H4 (cell line): ENCODE results near the gene TSG101. TPM values are rescaled to one million over a fixed set of nuclear protein-coding genes. Genes with fewer than 3 reads are reported as not detected.

Source experiments
- DNase-seq: peaks from one replicate; pipeline ENCODE4 v3.0.0-alpha.2; 2015; ENCODE audit warnings: low spot score
- total RNA-seq: library from RNA; depleted of rRNA; stranded (reverse); fragments of >200 nt; shearing (Covaris generic); gene quantifications from 2 replicates; pipeline ENCODE4 v1.2.3, GENCODE V29; 2014

TSG101 gene
- total RNA-seq, 1 experiment from 2014 or later: 144 TPM

DNA sequence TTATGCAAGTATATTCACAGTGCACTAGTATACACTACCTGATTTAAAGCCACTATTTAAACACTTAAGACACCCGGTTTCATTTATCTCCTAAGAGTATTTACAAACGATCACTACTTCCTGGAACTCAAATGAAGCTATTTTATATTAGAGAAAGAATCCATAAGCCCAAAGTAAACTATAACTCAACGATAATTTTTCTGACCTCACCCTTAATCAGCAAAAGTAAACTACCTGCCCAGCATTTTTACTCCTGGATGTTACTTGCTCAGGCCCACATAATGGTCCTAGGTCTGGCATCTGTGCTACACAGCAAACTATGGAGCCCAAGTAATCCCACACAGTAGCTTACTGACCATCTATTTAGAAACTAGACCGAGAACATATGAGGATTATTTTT, 33.4 kb downstream of the TSG101 start:
- no peak for DNase-seq

DNA sequence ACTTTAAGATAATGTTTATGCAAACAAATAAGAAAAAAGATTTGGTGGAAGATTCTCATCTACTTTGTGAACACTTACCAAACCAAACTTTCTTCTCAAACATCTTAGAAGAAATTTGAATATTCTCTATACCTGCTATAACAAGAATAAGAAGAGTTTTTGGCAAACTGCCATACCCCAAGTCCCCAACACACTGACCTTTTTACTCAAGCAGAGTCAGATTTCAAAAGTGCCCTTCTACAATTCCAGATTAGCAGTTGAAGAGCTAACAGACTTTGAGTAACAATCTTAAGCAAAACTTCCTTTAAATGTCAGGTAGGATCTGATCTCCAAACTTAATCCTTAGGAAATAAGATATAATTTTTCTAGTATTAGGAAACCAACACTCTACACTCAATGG, 33.9 kb downstream of the TSG101 start:
- DNase-seq: no peak

DNA sequence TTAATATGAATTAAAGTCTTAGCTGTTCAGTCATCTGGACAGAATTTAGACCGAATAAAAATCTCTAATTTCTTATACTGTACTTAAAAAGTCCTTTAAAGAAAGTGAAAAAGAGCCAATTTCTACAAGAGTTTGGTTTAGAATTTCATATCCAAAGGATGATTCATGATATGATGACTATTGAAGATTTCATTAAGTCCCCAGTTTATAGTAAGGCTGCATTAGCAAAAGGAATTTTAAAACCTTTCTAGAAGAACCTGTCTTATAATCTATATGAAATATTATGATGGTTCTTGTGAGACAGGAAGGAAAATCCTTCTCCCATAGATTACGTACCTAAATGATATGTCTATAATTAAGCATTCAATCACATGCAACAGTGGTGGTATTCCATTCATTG, 34.8 kb downstream of the TSG101 start:
- no peak for DNase-seq

DNA sequence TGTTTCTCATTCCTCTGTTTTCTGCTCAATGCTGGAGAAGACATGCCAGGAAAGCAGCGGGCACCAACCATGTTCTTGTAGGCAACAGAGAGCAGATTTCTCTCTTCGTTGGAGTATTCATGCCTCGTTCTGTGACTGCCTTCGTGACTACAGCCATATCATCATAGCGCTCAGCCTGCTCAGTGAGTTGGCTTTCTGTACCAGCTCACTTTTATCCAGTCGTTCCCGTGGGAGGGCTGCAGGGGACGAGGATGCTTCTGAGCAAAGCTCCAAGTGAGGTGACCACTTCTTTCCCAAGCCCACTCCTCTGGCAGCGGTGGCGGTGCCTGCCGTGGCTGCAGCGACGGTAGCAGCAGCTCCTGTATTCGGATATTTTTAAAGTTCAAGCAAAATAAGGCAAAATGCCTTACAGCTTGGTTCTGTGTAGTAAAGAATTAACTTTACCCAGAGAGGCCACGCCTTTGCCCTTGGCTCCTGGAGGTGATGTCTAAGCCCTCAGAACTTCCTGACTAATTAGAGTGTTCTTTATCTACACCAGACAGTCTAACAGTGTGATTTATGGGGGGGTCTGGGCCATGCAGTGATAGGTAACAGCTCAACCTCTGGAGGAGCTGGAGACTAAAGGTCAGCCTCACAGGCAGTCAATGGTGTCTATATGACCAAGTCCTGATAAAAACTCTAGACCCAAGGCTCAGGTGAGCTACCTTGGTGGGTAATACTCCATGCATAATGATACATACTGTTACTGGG, 35.8 kb downstream of the TSG101 start:
- DNase-seq: no peak

DNA sequence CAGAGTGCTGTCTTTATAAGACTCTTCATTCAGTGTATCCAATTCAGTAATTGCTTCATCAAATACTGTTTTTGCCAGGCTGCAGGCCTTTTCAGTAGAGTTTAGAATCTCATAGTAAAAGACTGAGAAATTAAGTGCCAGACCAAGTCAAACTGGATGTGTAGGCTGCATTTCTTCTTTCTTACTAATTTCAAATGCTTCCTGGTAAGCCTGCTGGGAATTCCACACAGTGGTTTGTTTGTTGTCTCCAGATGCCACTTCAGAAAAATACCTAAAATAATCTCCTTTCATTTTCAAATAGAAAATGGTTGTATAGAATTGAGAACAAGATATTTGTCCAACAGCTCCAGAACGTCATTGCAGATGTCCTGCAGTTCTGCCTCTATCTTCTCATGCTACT, 36.4 kb downstream of the TSG101 start:
- no peak for DNase-seq

DNA sequence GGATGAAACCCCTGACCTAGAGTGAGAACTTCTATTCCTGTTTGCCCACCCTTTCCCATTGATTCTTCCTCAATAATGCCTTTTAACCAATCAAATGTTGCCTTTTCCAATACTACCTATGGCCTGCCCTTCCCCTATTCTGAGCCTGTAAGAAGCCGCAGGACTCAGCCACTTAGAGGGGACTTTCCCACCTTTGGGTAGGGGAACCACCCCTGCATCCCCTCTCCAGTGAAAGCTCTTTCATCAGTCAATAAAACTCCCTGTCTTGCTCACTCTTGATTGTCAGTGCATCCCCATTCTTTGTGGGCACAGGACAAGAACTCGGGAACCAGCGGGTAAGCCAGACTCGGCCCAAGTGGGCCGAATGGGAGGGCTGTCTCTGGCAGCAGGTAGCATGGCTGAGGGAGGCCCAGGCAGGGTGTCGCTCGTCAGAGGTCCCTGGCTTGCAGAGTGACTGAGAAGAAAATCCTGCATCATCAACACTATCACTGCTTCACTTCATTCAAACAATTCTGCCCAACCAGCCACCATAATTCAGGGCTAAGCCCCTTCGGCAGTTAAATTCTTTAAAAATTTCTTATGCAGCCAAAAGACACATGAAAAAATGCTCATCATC, 40.7 kb downstream of the TSG101 start:
- no peak for DNase-seq

DNA sequence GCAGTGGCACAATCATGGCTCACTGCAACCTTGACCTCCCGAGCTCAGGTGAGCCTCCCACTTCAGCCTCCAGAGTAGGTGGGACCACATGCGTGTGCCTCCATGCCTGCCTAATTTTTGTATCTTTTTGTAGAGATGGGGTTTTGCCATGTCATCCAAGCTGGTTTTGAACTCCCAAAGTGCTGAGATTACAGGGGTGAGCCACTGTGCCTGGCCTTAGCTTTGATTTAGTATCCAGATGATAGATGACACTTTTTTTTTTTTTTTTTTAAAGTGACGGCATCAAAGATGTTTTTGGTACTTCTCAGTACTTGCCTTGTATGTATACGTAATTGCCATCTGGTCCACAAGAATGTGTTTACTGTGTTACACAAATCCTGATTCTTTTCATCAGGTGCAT, 47.7 kb downstream of the TSG101 start:
- no peak for DNase-seq

DNA sequence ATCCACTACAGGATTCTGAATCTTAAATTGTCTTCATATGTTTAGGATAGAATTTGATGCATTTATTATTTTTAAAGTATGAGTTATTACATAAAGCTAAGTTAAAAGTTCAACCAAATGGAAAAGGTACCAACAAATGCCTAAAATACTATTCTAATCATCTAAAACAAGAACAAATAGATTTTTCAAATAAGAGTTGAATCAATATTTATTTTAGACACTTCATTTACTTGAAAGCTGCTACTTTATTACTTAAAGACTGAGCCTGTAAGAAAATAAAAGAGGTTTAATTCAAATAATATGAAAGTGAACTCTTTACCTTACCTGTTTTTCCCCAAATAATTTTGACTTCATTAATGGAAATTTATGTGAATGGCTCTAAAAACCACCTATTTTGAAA, 54.2 kb downstream of the TSG101 start:
- DNase-seq: no peak

DNA sequence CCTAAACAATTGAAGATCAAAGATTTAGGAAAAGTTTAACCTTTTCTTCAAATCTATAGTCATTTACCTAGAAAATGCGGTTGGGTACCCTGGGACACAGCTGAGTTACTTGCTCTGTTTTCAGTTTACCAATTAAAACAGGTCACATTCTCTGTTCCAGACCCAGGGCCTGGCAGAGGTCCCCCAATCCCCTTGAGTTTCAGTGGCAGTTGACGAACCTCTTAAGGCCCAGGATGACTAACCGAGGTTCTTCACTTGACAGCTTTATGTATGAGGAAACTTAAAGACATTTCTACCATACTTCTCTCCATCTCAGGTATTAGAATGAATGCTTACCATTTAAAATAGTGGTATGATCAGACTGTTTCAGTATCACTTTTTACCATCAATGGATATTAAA, 54.7 kb downstream of the TSG101 start:
- DNase-seq: no peak

DNA sequence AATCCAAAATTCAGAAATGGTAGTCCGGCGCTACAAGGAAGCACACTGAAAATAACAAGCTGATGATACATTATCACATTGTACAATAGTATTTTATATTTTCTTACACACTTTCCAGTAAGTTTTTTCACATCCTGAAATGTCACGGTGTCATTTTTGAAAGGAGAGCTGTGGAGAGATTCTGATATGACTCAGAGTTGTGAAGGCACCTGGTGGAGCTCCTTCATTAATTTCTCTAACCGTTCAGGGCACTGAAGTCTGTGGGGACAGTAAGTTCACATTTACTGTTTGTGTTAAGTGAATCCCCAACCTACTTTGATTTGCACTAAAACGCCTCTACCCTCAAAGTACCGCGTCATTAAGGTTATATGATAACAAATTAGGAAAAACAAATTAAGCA, 57.8 kb downstream of the TSG101 start:
- no peak for DNase-seq

DNA sequence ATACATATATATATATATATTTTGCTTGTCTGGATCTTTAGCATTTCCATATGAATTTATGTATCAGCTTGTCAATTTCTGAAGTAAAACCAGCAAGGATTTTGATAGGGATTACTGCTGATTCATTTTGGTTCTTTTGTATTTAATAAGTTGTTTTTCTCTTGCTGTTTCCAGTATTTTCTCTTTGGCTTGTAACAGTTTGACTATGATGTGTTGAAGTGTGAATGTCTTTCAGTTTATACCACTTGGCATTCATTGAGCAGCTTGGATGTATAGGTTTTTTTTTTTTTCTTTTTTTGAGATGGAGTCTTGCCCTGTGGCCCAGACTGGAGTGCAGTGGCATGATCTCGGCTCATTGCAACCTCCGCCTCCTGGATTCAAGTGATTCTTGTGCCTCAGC, 58.7 kb downstream of the TSG101 start:
- DNase-seq: no peak

DNA sequence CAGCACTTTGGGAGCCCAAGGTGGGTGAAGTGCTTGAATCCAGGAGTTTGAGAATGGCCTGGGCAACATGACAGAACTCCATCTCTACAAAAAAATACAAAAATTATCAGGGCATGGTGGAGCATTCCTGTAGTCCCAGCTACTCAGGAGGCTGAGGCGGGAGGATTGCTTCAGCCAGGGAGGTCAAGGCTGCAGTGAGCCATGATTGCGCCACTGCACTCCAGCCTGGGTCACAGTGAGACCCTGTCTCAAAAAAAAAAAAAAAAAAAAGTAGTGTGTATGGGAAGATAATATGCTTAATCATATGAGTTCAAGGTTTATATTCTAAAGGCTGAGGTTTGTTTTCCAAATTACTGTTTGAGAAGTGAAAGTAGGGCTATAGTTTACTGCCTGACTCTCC, 60.3 kb downstream of the TSG101 start:
- DNase-seq: no peak

DNA sequence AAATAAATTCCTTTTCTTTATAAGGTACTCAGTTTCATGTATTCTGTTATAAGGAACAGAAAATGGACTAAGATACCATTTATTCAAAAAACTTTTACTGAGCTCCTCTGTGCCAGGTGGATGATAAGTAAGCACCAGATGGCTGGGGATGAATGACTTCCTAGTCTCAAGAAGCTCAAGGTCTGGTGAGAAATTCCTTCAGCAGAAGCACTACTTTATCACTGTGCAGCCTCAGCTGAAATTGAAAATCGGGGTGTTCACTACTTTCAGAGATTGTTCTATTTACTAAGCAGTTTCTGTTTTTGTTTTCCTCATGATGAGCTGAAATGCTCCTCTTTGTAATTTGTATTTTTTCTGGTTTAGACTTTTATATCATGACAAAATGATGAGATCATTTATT, 63.3 kb downstream of the TSG101 start:
- DNase-seq: no peak

DNA sequence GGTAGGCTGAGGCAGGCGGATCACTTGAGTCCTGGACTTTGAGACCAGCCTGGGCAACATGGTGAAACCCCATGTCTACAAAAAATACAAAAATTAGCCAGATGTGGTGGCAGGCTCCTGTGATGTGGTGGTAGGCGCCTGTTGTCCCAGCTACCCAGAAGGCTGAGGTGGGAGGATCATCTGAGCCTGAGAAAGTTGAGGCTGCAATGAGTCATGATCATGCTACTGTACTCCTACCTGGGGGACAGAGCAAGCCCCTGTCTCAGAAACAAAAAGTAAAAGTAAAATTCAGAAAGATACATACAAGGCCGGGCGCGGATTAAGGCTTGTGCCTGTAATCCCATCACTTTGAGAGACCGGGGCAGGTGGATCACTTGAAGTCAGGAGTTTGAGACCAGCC, 64.8 kb downstream of the TSG101 start:
- DNase-seq: no peak

DNA sequence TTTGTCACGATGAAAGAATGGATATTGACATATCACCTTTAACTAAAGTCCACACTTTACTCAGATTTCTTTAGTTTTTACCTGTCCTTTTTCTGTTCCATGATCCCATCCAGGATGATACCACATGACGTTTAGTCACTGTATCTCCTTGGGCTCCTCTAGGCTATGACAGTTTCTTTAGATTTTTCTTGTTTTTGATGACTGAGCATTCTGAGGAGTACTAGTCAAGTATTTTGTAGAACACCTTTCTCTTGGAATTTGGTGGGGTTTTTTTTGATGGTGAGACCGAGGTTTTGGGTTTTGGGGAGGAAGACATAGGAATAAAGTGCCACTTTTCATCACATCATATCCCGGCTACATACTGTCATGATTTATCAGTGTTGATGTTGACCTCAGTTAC, 67.1 kb downstream of the TSG101 start:
- DNase-seq: no peak

DNA sequence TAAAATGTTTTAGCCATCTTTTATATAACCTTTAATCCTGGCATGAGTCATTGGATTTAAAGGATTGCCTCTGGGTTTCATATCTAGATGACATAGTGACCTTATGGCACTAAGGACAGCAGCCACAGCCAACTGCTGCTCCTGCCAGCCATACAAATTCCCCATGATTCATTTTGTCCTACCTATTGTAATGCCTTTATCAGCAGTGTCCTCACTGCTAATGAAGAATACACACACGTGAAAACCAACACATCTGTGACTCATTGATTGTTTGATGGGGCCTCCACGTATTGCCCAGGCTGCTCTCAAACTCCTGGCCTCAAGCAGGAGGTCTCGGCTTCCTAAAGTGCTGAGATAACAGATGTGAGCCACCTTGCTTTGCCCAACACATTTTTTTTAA, 69.3 kb downstream of the TSG101 start:
- DNase-seq: no peak

DNA sequence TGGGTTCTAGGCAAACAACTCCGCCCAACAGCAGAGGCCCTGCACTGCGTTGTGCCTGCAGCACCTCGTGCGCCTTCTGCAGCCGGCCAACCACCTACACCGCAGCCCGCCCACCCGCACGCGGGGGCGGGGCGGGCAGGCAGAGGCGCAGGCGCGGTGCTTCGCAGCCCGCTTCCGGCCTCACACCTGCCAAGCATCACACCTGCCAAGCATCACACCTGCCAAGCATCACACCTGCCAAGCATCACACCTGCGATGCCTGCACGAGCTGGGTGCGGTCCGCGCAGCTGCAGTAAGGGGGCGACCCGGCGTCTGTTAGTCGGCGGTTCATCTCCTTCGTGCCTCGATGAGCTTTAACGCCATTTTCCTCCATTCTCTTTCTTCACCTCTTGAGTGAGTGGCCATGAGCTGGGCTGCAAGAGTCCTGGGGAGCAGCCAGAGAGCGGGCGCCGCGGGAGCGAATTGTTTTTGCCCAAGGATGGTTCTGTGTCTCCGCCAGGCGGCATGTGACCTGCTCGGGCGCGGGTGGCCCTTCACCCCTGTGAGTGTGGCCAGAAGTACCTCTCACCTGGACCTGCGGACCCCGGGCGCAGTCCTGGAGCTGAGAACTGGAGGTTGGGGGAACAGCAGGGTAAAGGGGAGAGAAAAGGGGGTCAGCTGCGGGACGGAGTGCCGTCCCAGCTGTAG, 70.9 kb downstream of the TSG101 start, which contains the start of gene LDHAL6A:
LDHAL6A (plus strand) TSS at position 171 of the 687 bp plus-strand sequence. CDS start 825 bp downstream, outside the sequence.
- DNase-seq: no peak

DNA sequence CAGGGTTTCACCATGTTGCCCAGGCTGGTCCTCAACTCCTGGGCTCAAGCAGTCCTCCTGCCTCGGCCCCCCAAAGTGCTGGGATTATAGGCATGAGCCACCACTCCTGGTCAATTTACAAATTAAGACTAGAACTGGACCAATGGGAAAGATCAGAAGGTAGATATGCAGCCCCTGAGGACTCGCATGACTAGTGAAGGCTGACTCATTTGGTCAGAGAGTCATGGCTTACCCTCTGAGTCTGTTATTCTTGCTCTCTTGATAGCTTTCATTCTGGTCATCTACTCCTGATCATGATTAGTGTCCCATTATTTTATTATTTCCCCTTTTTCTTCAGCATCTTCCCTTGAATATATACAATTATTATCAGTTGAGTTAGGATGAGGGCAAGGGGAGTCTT, 73.8 kb downstream of the TSG101 start:
- DNase-seq: no peak

DNA sequence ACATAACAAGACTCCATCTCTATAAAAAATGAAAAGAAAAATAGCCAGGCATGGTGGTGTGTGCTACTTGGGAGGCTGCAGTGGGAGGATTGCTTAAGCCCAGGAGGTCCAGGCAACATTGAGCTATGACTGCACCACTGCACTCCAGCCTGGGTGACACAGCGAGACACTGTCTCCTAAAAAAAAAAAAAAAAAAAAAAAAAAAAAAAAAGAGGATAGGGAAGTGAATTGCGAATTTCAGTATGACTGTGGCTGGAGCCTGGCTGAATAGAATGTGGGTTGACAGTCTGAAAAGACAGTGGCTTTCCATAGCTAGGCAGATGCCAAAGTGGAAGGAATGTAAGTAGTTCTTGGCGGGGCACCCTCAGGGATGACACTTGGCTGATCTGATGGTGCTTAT, 77.5 kb downstream of the TSG101 start:
- DNase-seq: no peak

DNA sequence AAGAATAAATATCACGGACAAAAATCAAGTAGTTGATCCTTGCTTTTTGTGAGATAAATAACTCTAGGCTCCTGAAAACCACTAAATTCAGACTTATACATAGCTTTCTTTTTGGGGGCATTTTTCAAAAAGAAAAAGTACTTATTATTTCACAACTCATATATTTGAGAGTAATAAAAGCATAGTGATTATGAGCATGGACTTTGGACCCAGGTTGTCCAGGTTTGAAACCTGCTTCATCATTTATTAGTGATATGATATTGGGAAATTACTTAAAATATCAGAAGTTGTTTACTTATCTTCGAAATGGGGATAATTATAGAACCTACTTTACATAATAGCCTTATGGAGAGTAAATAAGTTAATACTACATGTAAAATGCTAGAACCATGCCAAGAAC, 88.1 kb downstream of the TSG101 start:
- DNase-seq: no peak
